Stimulated activated effector memory CD8-positive, alpha-beta T cell treated with anti-CD3 and anti-CD28 coated beads, Interleukin-12 subunit alpha, Interleukin-12 subunit beta, amount 100 ng/mL, for 72 hours (primary cell): Measurements from ENCODE around the gene PEAR1.

Experiments used
- ATAC-seq: fragments of 150-1000 bp; cut with Tn5 transposase; 2 replicates; pipeline ENCODE4 v1.10.0; 2021
- DNase-seq, 2 donors: peaks; one replicate each; pipeline ENCODE4 v3.0.0; 2021 to 2022; ENCODE audit warnings: low spot score in 2 of 2
- H3K27ac Mint-ChIP-seq: one replicate; pipeline ENCODE4 v1.8.0; 2022; ENCODE audit warnings: mild to moderate bottlenecking, mixed read lengths
- H3K36me3 Mint-ChIP-seq: one replicate; pipeline ENCODE4 v1.8.0; 2022; ENCODE audit warnings: mild to moderate bottlenecking, mixed read lengths
- H3K4me1 Mint-ChIP-seq: one replicate; pipeline ENCODE4 v1.8.0; 2022; ENCODE audit warnings: mixed read lengths
- H3K4me3 Mint-ChIP-seq: one replicate; pipeline ENCODE4 v1.8.0; 2022; ENCODE audit warnings: mild to moderate bottlenecking, mixed read lengths
- H3K9me3 Mint-ChIP-seq: one replicate; pipeline ENCODE4 v1.8.0; 2022; ENCODE audit warnings: mixed read lengths

The PEAR1 gene

DNA sequence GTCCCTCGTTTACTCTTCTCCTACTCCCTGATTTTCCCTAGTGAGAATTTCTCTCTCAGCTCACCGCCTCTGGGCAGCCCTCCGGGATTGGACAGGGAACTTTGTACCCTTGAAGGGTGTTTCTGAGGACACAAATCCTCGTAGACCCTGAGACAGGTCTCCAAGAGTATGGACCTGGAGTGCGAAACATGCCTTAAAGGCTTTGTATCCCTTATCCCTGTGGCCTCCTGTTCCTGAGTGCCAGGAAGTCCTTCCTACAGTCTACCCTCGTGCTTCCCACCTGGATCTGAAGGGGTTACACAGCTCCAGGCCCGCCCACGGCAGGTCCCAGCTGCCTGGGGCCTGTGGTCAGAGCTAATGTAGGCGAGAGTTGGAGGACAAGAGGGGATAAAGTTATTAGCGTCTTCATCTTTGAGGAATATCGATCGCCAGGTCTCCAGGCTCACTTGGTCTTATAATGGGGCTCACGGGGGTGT is 7.6 kb upstream of the PEAR1 start:
- H3K36me3 Mint-ChIP-seq = peaks cover 6% of the 10 kb centered on the region
- ATAC-seq (no peak), DNase-seq (no peak)
- peak overlapping the region; percentile 23 for H3K27ac Mint-ChIP-seq
- peaks cover 7% of the 10 kb centered on the region for H3K4me1 Mint-ChIP-seq
- H3K9me3 Mint-ChIP-seq = no peaks in the 10 kb centered on the region
- H3K4me3 Mint-ChIP-seq = no peak overlapping the region

DNA sequence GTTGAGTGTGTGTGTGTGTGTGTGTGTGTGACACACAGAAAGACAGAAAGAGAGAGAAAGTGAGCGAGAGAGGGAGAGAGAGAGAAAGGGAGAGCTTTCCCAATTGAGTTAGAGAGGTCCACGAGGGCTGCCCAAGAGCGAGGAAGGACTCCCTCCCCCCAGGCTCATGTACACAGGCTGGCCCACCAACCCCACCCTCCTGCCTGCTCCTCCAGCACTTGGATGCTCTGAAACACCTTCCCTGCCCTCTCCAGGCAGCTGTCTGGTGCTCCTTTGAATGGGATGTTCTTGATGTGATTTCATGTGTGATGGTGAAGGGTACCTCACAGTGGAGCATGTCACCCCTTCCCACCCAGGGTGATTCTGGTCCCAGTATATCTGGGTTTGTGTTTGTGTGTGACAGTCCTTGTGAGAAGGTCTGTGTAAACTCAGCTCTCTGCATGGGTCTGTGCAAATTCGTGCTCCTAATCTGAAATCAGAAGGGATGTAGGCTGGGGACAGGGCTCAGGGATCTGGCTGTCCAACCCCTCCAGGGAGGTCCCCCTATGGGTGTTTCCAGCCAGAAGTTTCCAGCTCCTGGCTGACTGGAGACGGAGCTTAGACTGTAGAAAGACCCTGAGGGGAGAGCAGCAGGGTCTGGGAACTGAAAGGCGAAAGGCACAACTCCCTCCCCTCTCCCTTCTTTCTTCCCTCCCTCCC is 6.8 kb upstream of the PEAR1 start:
- ATAC-seq (no peak), DNase-seq (no peak)
- Mint-ChIP-seq H3K27ac (no peak overlapping the region), H3K4me3 (no peak overlapping the region), H3K4me1 (peaks cover 7% of the 10 kb centered on the region), H3K9me3 (no peaks in the 10 kb centered on the region), H3K36me3 (peaks cover 6% of the 10 kb centered on the region)

DNA sequence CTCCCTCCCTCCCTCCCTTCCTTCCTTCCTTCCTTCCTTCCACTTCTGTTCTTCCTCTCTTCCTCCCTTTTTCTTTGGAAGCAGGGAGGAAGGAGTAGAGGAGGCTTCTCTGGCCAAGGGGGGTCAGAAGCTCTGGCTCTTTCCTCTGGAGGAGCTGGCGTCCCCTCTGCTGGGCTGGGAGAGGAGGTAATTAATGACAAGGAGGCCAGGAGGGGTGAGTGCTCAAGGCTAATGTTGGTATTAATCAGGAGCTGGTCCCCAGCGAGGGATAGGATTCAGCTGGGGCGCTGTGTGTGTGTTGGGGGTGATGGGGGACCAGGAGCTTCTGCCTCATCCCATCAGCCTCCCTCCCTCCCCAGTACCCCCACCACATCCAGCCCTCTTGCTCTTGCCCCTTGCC is 6.2 kb upstream of the PEAR1 start:
- Mint-ChIP-seq H3K27ac (no peak overlapping the region), H3K4me3 (no peak overlapping the region), H3K36me3 (peaks cover 6% of the 10 kb centered on the region), H3K4me1 (peaks cover 7% of the 10 kb centered on the region), H3K9me3 (no peaks in the 10 kb centered on the region)
- no peak for DNase-seq
- ATAC-seq = no peak

DNA sequence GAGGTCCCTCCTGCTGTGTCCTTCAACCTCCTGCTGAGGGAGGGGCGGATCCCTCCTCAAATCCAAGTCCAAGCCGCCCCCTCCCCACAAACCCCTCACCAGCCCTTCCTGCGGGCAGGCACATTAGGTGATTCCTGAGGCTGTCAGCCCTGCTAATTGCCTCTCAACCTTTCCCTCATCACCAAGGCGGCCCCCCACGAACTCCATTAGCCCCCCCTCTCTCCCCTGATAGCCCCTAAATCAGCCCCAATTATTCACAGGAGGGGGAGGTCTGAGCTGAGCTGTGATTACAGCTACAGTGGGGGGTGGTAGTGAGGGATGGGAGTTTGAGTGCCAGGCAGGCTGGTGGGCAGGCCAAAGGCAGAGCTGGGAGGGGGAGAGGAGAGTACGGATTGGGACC is 5.8 kb upstream of the PEAR1 start:
- peaks cover 7% of the 10 kb centered on the region for H3K4me1 Mint-ChIP-seq
- peaks cover 6% of the 10 kb centered on the region for H3K36me3 Mint-ChIP-seq
- no peak overlapping the region for H3K27ac Mint-ChIP-seq
- DNase-seq = no peak
- no peak for ATAC-seq
- H3K4me3 Mint-ChIP-seq = no peak overlapping the region
- H3K9me3 Mint-ChIP-seq = no peaks in the 10 kb centered on the region

- ATAC-seq (no peak), DNase-seq (peak; percentile 47 to 80)
- Mint-ChIP-seq H3K4me1 (peaks cover 7% of the 10 kb centered on the region), H3K36me3 (peaks cover 6% of the 10 kb centered on the region), H3K9me3 (no peaks in the 10 kb centered on the region), H3K27ac (no peak overlapping the region), H3K4me3 (no peak overlapping the region)
These were observed 3.5 kb upstream of the PEAR1 start for GRCh38 chr1:156889802-156890580.

- H3K4me1 Mint-ChIP-seq = peaks cover 9% of the 10 kb centered on the region
- peak; percentile 88 to 91 for DNase-seq
- H3K36me3 Mint-ChIP-seq = no peaks in the 10 kb centered on the region
- peak; percentile 95 for ATAC-seq
- H3K9me3 Mint-ChIP-seq = no peaks in the 10 kb centered on the region
- H3K27ac Mint-ChIP-seq = no peak overlapping the region
- peak overlapping the region; percentile 55 for H3K4me3 Mint-ChIP-seq
These were observed 1.1 kb upstream of the PEAR1 start for GRCh38 chr1:156892190-156893047.

- no peaks in the 10 kb centered on the region for H3K36me3 Mint-ChIP-seq
- no peak for ATAC-seq
- no peaks in the 10 kb centered on the region for H3K9me3 Mint-ChIP-seq
- no peak for DNase-seq
- H3K27ac Mint-ChIP-seq = no peak overlapping the region
- no peak overlapping the region for H3K4me3 Mint-ChIP-seq
- peaks cover 17% of the 10 kb centered on the region for H3K4me1 Mint-ChIP-seq
These were observed 483 bp downstream of the PEAR1 start for GRCh38 chr1:156894001-156894400.

- ATAC-seq (no peak), DNase-seq (no peak)
- Mint-ChIP-seq H3K27ac (no peak overlapping the region), H3K36me3 (no peaks in the 10 kb centered on the region), H3K4me3 (no peak overlapping the region), H3K4me1 (peaks cover 16% of the 10 kb centered on the region), H3K9me3 (no peaks in the 10 kb centered on the region)
These were observed 1.4 kb downstream of the PEAR1 start for GRCh38 chr1:156894711-156895454.

DNA sequence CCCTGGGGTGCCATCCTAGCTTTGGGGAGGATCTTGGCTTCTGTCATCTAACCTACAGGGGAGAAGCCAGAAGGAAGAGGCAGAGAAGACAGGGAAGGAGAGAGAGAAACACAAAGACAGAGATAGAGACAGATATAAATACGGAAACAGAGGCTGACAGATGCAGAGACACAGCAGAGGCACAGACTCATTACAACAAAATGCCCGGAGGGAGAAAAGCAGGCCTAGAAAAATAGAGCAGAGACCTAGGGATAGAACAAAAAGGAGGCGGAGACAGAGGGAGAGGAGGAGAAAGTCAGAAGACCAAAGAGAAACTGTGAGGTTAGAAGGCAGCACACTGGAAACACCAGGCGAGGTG is 1.9 kb downstream of the PEAR1 start:
- peaks cover 10% of the 10 kb centered on the region for H3K4me1 Mint-ChIP-seq
- ATAC-seq (no peak), DNase-seq (no peak)
- no peak overlapping the region for H3K4me3 Mint-ChIP-seq
- H3K27ac Mint-ChIP-seq = no peak overlapping the region
- no peaks in the 10 kb centered on the region for H3K9me3 Mint-ChIP-seq
- H3K36me3 Mint-ChIP-seq = no peaks in the 10 kb centered on the region

DNA sequence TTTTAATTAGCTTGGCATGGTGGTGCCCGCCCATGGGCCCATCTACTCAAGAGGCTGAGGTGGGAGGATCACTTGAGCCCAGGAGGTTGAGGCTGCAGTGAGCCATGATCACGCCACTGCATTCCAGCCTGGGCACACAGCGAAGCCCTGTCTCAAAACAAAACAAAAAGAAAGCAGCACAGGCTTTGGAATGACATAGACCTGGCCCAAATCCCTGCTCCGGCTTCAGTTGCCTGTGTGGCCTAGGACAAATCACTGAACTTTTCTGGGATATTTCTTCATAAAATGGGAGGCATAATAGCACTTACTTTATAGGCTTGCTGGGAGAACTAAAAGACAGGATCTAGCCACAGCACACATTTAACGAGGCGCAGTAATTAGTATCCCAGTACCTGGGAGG is 2.4 kb downstream of the PEAR1 start:
- Mint-ChIP-seq H3K4me3 (no peak overlapping the region), H3K9me3 (no peaks in the 10 kb centered on the region), H3K36me3 (no peaks in the 10 kb centered on the region), H3K27ac (no peak overlapping the region), H3K4me1 (peaks cover 10% of the 10 kb centered on the region)
- ATAC-seq (no peak), DNase-seq (no peak)

- H3K4me1 Mint-ChIP-seq = peaks cover 10% of the 10 kb centered on the region
- no peak overlapping the region for H3K4me3 Mint-ChIP-seq
- no peaks in the 10 kb centered on the region for H3K9me3 Mint-ChIP-seq
- ATAC-seq (no peak), DNase-seq (no peak)
- no peak overlapping the region for H3K27ac Mint-ChIP-seq
- no peaks in the 10 kb centered on the region for H3K36me3 Mint-ChIP-seq
These were observed 3.0 kb downstream of the PEAR1 start for GRCh38 chr1:156896490-156897033.

DNA sequence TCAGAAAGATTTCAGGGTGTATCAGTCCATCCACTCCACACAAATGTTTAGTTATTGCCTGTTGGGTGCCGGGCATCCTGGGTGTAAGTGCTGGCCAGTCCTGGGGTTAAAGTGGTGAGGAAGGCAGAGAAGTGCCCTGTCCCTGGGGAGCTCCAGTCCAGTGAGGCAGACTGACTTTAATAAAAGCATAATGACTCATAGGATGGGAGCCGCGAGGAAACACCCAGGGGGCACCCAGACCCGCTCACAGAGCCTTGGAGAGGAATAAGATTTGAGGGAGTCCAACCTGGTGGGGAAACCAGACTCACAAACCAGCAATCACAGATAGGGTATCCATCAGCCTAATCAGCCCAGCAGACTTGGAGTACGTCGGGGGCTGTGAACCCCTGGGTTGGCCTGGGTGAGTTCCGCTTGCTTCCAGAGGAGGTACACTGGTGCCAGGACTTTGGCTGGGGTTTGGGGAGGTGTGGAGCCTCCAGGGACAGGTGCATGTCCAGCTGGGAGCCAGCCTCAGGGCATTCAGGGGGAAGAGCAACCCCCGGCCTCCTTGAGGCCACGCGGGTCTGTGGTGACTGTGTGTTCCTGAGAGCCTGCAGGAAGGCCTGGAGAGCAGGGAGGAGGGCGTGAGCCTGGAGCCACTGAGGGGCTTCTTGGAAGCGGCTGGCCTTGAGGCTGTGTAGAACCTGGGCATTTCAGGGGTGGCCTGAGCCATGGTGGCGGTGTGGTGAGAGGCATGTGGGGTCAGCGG is 3.7 kb downstream of the PEAR1 start:
- DNase-seq = no peak
- H3K36me3 Mint-ChIP-seq = no peaks in the 10 kb centered on the region
- no peak overlapping the region for H3K4me3 Mint-ChIP-seq
- no peaks in the 10 kb centered on the region for H3K9me3 Mint-ChIP-seq
- no peak for ATAC-seq
- H3K4me1 Mint-ChIP-seq = peaks cover 10% of the 10 kb centered on the region
- peak overlapping the region; percentile 88 for H3K27ac Mint-ChIP-seq

DNA sequence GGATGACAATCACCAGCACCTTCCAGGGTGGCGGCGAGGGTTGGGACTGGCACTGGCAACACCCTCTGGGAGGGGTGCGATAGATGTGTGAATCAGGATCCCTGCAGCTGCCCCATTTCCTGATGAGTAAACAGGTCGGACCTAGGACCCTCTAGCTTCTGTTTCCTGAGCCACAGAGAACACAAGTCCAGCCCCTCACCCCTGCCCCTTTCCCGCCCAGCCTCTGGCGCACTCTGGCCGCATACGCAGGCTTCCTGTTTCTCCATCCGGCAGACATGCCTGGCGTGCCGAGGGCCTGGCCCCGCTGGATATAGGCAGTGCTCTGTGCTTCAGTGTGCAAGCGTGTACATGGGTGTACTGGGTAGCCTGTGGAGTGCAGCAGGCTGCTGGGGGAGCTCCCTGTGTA is 4.6 kb downstream of the PEAR1 start:
- Mint-ChIP-seq H3K9me3 (no peaks in the 10 kb centered on the region), H3K4me1 (peaks cover 10% of the 10 kb centered on the region), H3K27ac (peak overlapping the region; percentile 88), H3K4me3 (no peak overlapping the region), H3K36me3 (no peaks in the 10 kb centered on the region)
- DNase-seq (no peak), ATAC-seq (no peak)

DNA sequence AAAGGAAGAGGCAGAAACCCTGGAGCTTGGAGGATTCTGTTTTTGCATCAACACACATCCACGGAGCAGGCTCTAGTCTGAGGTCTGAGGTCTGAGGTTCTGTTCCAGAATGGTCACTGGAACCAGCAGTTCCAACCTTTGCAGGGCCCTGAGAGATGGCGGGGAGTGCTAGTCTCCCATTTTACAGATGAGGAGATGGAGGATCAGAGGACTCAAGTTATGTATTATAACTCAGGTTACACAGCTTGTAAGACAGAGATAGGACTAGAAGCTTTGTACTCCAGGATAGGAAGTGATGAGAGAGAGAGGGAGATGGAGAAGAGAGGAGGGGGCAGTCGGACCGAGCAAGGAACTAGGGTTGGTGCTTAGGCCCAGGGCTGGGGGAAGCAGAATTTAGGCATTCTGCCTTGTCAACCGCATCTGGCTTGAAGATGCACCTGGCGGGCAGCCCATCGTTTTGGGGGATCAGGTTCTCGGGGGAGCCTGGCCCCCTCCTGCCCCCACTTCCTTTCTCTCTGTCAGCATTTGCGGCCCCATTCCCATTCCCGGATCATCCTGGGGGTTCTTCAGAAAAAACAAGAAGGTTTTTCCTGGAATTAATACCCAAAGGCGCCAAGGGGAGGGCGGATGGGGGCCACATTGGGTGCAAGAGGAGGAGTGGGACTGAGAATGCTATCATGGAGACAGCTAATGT is 5.6 kb downstream of the PEAR1 start:
- no peak overlapping the region for H3K4me3 Mint-ChIP-seq
- peaks cover 10% of the 10 kb centered on the region for H3K4me1 Mint-ChIP-seq
- no peaks in the 10 kb centered on the region for H3K9me3 Mint-ChIP-seq
- H3K27ac Mint-ChIP-seq = peak overlapping the region; percentile 2
- ATAC-seq (no peak), DNase-seq (no peak)
- no peaks in the 10 kb centered on the region for H3K36me3 Mint-ChIP-seq
